ENCODE results near the gene HNF4A.

GRCh38 chr20:44400671-44400969, 45.1 kb downstream of the HNF4A start:
- TF ChIP-seq, protein P1, sequence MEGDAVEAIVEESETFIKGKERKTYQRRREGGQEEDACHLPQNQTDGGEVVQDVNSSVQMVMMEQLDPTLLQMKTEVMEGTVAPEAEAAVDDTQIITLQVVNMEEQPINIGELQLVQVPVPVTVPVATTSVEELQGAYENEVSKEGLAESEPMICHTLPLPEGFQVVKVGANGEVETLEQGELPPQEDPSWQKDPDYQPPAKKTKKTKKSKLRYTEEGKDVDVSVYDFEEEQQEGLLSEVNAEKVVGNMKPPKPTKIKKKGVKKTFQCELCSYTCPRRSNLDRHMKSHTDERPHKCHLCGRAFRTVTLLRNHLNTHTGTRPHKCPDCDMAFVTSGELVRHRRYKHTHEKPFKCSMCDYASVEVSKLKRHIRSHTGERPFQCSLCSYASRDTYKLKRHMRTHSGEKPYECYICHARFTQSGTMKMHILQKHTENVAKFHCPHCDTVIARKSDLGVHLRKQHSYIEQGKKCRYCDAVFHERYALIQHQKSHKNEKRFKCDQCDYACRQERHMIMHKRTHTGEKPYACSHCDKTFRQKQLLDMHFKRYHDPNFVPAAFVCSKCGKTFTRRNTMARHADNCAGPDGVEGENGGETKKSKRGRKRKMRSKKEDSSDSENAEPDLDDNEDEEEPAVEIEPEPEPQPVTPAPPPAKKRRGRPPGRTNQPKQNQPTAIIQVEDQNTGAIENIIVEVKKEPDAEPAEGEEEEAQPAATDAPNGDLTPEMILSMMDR (IDR thresholded peaks at IDR 0.05): no peak
- no peak for TF ChIP-seq POLR2A (IDR thresholded peaks at IDR 0.05)
- no peak for TF ChIP-seq EP300 (IDR thresholded peaks at IDR 0.05)

Data from sigmoid colon (tissue), 4 donors.